GM19328 (cell line): Measurements from ENCODE around the gene PRDX6.
"Not testable (repeated sequence)": the region's sequence is repeated elsewhere in the genome, so short reads cannot be mapped to it uniquely, and the experiment has no call there.

Experiments used
- ATAC-seq: cut with Tn5 transposase; IDR thresholded peaks from one replicate; pipeline ENCODE4 v1.9.1; 2021; ENCODE audit warnings: mild to moderate bottlenecking, moderate library complexity; ENCODE audit not compliant: unreplicated experiment

The PRDX6 gene

GRCh38 chr1:173495609-173496267 is 18.6 kb downstream of the PRDX6 start:
- no peak for ATAC-seq

- ATAC-seq: no peak
These were observed 19.7 kb downstream of the PRDX6 start for GRCh38 chr1:173496757-173497320.

- no peak for ATAC-seq
These were observed 22.6 kb downstream of the PRDX6 start for GRCh38 chr1:173499729-173500128.

- no peak for ATAC-seq
These were observed 25.0 kb downstream of the PRDX6 start for GRCh38 chr1:173502104-173502503.

GRCh38 chr1:173503391-173503790 is 26.3 kb downstream of the PRDX6 start:
- ATAC-seq: no peak

GRCh38 chr1:173504268-173504667 is 27.1 kb downstream of the PRDX6 start:
- no peak for ATAC-seq

- no peak for ATAC-seq
These were observed 28.3 kb downstream of the PRDX6 start for GRCh38 chr1:173505391-173505790.

GRCh38 chr1:173506437-173506836 is 29.3 kb downstream of the PRDX6 start:
- ATAC-seq: no peak

GRCh38 chr1:173507205-173507846 is 30.2 kb downstream of the PRDX6 start:
- ATAC-seq: no peak

- ATAC-seq: no peak
These were observed 30.7 kb downstream of the PRDX6 start for GRCh38 chr1:173507847-173508209.

GRCh38 chr1:173508541-173508940 is 31.4 kb downstream of the PRDX6 start:
- no peak for ATAC-seq

GRCh38 chr1:173509797-173510196 is 32.7 kb downstream of the PRDX6 start:
- ATAC-seq: no peak

- not testable (repeated sequence) for ATAC-seq
These were observed 37.4 kb downstream of the PRDX6 start for GRCh38 chr1:173514503-173514902.

GRCh38 chr1:173520799-173521198 is 43.7 kb downstream of the PRDX6 start:
- ATAC-seq: no peak

GRCh38 chr1:173523329-173523728 is 46.2 kb downstream of the PRDX6 start:
- ATAC-seq: no peak

- no peak for ATAC-seq
These were observed 48.8 kb downstream of the PRDX6 start for GRCh38 chr1:173525926-173526325.

- no peak for ATAC-seq
These were observed 50.2 kb downstream of the PRDX6 start for GRCh38 chr1:173527151-173527826.

GRCh38 chr1:173529106-173529505 is 52.0 kb downstream of the PRDX6 start:
- no peak for ATAC-seq

- no peak for ATAC-seq
These were observed 53.9 kb downstream of the PRDX6 start for GRCh38 chr1:173530795-173531693.

GRCh38 chr1:173532237-173532636 is 55.1 kb downstream of the PRDX6 start:
- ATAC-seq: no peak

GRCh38 chr1:173536223-173536622 is 59.1 kb downstream of the PRDX6 start:
- ATAC-seq: no peak
